ENCODE measurements around the gene CCDC127. TPM values are rescaled to one million over a fixed set of nuclear protein-coding genes. Genes with fewer than 3 reads are reported as not detected.
"Not testable (repeated sequence)": the region's sequence is repeated elsewhere in the genome, so short reads cannot be mapped to it uniquely, and the experiment has no call there.

CCDC127 gene
- total and polyA plus RNA-seq, 2 of the 4 experiments (the other 2 are of a cell fraction) = 3.2 to 3.9 TPM

GRCh38 chr5:254322-254721, 36.4 kb upstream of the CCDC127 start:
- H3K9me3 ChIP-seq (ENCODE audit: control insufficient read depth, insufficient read depth, low read length); ATAC-seq (ENCODE audit: low read depth): not testable (repeated sequence)
- no CpG with 5 or more reads among the region's 15 CpGs for WGBS, 2 experiments (ENCODE audit: extremely low coverage in 2 of 2, insufficient read length in 1 of 2)

More at GRCh38 chr5:254322-254721, 36.4 kb upstream of the CCDC127 start:
- H3K4me2 ChIP-seq (ENCODE audit: low read depth, low read length); POLR2A ChIA-PET (ENCODE audit: unreplicated experiment); H3K27ac ChIP-seq (ENCODE audit: insufficient read depth, low read length); BruUV-seq (replicated peaks); H4K5ac ChIP-seq (ENCODE audit: low read depth, low read length); intact Hi-C loops (cut with micrococcal nuclease); H3K4ac ChIP-seq (ENCODE audit: low read depth, low read length); H2BK120ac ChIP-seq (ENCODE audit: low read depth, low read length); H3K4me1 ChIP-seq (ENCODE audit: control insufficient read depth, insufficient read depth, low read length); H3K9ac ChIP-seq (ENCODE audit: low read depth, low read length); H2AK9ac ChIP-seq (replicated peaks; ENCODE audit: low read depth, low read length, poor library complexity); DNase-seq; H2BK5ac ChIP-seq (ENCODE audit: low read depth, low read length, poor library complexity, severe bottlenecking); H3K27me3 ChIP-seq (ENCODE audit: control insufficient read depth, insufficient read depth, low read length); H3K23ac ChIP-seq (ENCODE audit: low read depth, low read length); H3K79me1 ChIP-seq (ENCODE audit: low read depth in 1 of 2, low read length in 2 of 2); H4K8ac ChIP-seq (ENCODE audit: low read depth in 2 of 2, low read length in 2 of 2); H4K91ac ChIP-seq (ENCODE audit: insufficient read depth, low read depth, low read length); H3K4me3 ChIP-seq (ENCODE audit: insufficient read depth, low read depth, low read length); H4K20me1 ChIP-seq (ENCODE audit: insufficient read depth, low read length); H2BK20ac ChIP-seq (ENCODE audit: low read depth, low read length); H3K14ac ChIP-seq (replicated peaks; ENCODE audit: low read depth, low read length); H3K18ac ChIP-seq (ENCODE audit: low read depth, low read length); in situ Hi-C loops (cut with MboI; ENCODE audit: low sequenced_read_pairs); CTCF ChIA-PET; H2BK15ac ChIP-seq (ENCODE audit: low read depth, low read length); H3K56ac ChIP-seq (ENCODE audit: extremely low read depth, insufficient read depth, low read length); H2AK5ac ChIP-seq (ENCODE audit: low read depth, low read length); H3K9me1 ChIP-seq (ENCODE audit: insufficient read depth, low read length); dilution Hi-C loops (cut with HindIII; ENCODE audit: low sequenced_read_pairs, unreplicated experiment); H2AFZ ChIP-seq (replicated peaks; ENCODE audit: low read length, poor library complexity): not testable (repeated sequence)
- peaks cover 33% of the 10 kb centered on the region for H3K36me3 ChIP-seq (ENCODE audit: control insufficient read depth, insufficient read depth, low read length)
